Measurements from ENCODE around the gene THSD4. TPM values are rescaled to one million over a fixed set of nuclear protein-coding genes. Genes with fewer than 3 reads are reported as not detected.
"Not testable (repeated sequence)": the region's sequence is repeated elsewhere in the genome, so short reads cannot be mapped to it uniquely, and the experiment has no call there.

Gene THSD4
- total RNA-seq, 1 donor = under 0.01 TPM

GRCh38 chr15:71312194-71312708 lies 197.0 kb downstream of the THSD4 start:
- DNase-seq (ENCODE audit: low read depth in 2 of 3, low spot score in 2 of 3) = no peak

GRCh38 chr15:71312731-71313460 lies 197.6 kb downstream of the THSD4 start:
- DNase-seq (ENCODE audit: low read depth in 2 of 3, low spot score in 2 of 3) = no peak

- DNase-seq (ENCODE audit: low read depth in 2 of 3, low spot score in 2 of 3) = no peak
Observed at GRCh38 chr15:71313806-71314205, 198.5 kb downstream of the THSD4 start.

GRCh38 chr15:71314956-71315537 lies 199.8 kb downstream of the THSD4 start:
- DNase-seq (ENCODE audit: low read depth in 2 of 3, low spot score in 2 of 3) = no peak

GRCh38 chr15:71316911-71317310 lies 201.6 kb downstream of the THSD4 start:
- no peak for DNase-seq (ENCODE audit: low read depth in 2 of 3, low spot score in 2 of 3)

- DNase-seq (ENCODE audit: low read depth in 2 of 3, low spot score in 2 of 3) = not testable (repeated sequence)
Observed at GRCh38 chr15:71319424-71319823, 204.2 kb downstream of the THSD4 start.

- DNase-seq (ENCODE audit: low read depth in 2 of 3, low spot score in 2 of 3) = no peak
Observed at GRCh38 chr15:71319935-71320334, 204.7 kb downstream of the THSD4 start.

- no peak for DNase-seq (ENCODE audit: low read depth in 2 of 3, low spot score in 2 of 3)
Observed at GRCh38 chr15:71323082-71323481, 207.8 kb downstream of the THSD4 start.

- no peak for DNase-seq (ENCODE audit: low read depth in 2 of 3, low spot score in 2 of 3)
Observed at GRCh38 chr15:71323584-71323983, 208.3 kb downstream of the THSD4 start.

- no peak for DNase-seq (ENCODE audit: low read depth in 2 of 3, low spot score in 2 of 3)
Observed at GRCh38 chr15:71325481-71325880, 210.2 kb downstream of the THSD4 start.

GRCh38 chr15:71328453-71328852 lies 213.2 kb downstream of the THSD4 start:
- no peak for DNase-seq (ENCODE audit: low read depth in 2 of 3, low spot score in 2 of 3)

GRCh38 chr15:71329041-71329440 lies 213.8 kb downstream of the THSD4 start:
- DNase-seq (ENCODE audit: low read depth in 2 of 3, low spot score in 2 of 3) = no peak

GRCh38 chr15:71329497-71330260 lies 214.4 kb downstream of the THSD4 start:
- DNase-seq (ENCODE audit: low read depth in 2 of 3, low spot score in 2 of 3) = no peak

GRCh38 chr15:71330638-71331162 lies 215.4 kb downstream of the THSD4 start:
- no peak for DNase-seq (ENCODE audit: low read depth in 2 of 3, low spot score in 2 of 3)

GRCh38 chr15:71331173-71331572 lies 215.9 kb downstream of the THSD4 start:
- DNase-seq (ENCODE audit: low read depth in 2 of 3, low spot score in 2 of 3) = no peak

- no peak for DNase-seq (ENCODE audit: low read depth in 2 of 3, low spot score in 2 of 3)
Observed at GRCh38 chr15:71332431-71333004, 217.2 kb downstream of the THSD4 start.

- DNase-seq (ENCODE audit: low read depth in 2 of 3, low spot score in 2 of 3) = no peak
Observed at GRCh38 chr15:71333136-71333700, 217.9 kb downstream of the THSD4 start.

GRCh38 chr15:71333839-71334238 lies 218.6 kb downstream of the THSD4 start:
- DNase-seq (ENCODE audit: low read depth in 2 of 3, low spot score in 2 of 3) = no peak

- no peak for DNase-seq (ENCODE audit: low read depth in 2 of 3, low spot score in 2 of 3)
Observed at GRCh38 chr15:71334434-71334833, 219.2 kb downstream of the THSD4 start.

GRCh38 chr15:71334873-71335272 lies 219.6 kb downstream of the THSD4 start:
- DNase-seq (ENCODE audit: low read depth in 2 of 3, low spot score in 2 of 3) = no peak

GRCh38 chr15:71335591-71335990 lies 220.3 kb downstream of the THSD4 start:
- DNase-seq (ENCODE audit: low read depth in 2 of 3, low spot score in 2 of 3) = no peak

Data from hematopoietic multipotent progenitor cell (in vitro differentiated cells).